Measurements from ENCODE around the gene GPR162. TPM values are rescaled to one million over a fixed set of nuclear protein-coding genes. Genes with fewer than 3 reads are reported as not detected.

Gene GPR162
- 10 to 100 TPM; 22.1 to 28.7 (median 24.7) TPM for polyA plus RNA-seq (ENCODE audit: insufficient read length in 3 of 3)

- no peak for DNase-seq (ENCODE audit: low read depth in 3 of 3, low spot score in 2 of 3)
Observed at GRCh38 chr12:6821591-6822425, at the start of gene GPR162. TSS of gene GPR162 (plus strand) at chr12:6821821. CDS start at chr12:6823899, 2,078 bp downstream.

- no peak for DNase-seq (ENCODE audit: low read depth in 3 of 3, low spot score in 2 of 3)
Observed at GRCh38 chr12:6772331-6772695, 49.3 kb upstream of the GPR162 start, which contains the start of gene LAG3. TSS of gene LAG3 (plus strand) at chr12:6772520. CDS start at chr12:6772853, 333 bp downstream.

GRCh38 chr12:6772726-6773589 lies 48.7 kb upstream of the GPR162 start:
- DNase-seq (ENCODE audit: low read depth in 3 of 3, low spot score in 2 of 3), result no peak

GRCh38 chr12:6773590-6774351 lies 47.9 kb upstream of the GPR162 start:
- no peak for DNase-seq (ENCODE audit: low read depth in 3 of 3, low spot score in 2 of 3)

- no peak for DNase-seq (ENCODE audit: low read depth in 3 of 3, low spot score in 2 of 3)
Observed at GRCh38 chr12:6774499-6775062, 47.0 kb upstream of the GPR162 start.

- no peak for DNase-seq (ENCODE audit: low read depth in 3 of 3, low spot score in 2 of 3)
Observed at GRCh38 chr12:6775185-6776174, 46.1 kb upstream of the GPR162 start.

GRCh38 chr12:6777386-6777785 lies 44.2 kb upstream of the GPR162 start:
- no peak for DNase-seq (ENCODE audit: low read depth in 3 of 3, low spot score in 2 of 3)

- DNase-seq (ENCODE audit: low read depth in 3 of 3, low spot score in 2 of 3), result no peak
Observed at GRCh38 chr12:6778217-6778573, 43.4 kb upstream of the GPR162 start.

- DNase-seq (ENCODE audit: low read depth in 3 of 3, low spot score in 2 of 3), result peak; percentile 89 to 92 (median 90)
Observed at GRCh38 chr12:6778574-6779550, 42.8 kb upstream of the GPR162 start.

- no peak for DNase-seq (ENCODE audit: low read depth in 3 of 3, low spot score in 2 of 3)
Observed at GRCh38 chr12:6779708-6780432, 41.8 kb upstream of the GPR162 start.

- DNase-seq (ENCODE audit: low read depth in 3 of 3, low spot score in 2 of 3), result no peak
Observed at GRCh38 chr12:6780573-6780972, 41.0 kb upstream of the GPR162 start.

GRCh38 chr12:6782119-6782518 lies 39.5 kb upstream of the GPR162 start:
- DNase-seq (ENCODE audit: low read depth in 3 of 3, low spot score in 2 of 3), result no peak

GRCh38 chr12:6782850-6783566 lies 38.6 kb upstream of the GPR162 start:
- DNase-seq (ENCODE audit: low read depth in 3 of 3, low spot score in 2 of 3), result no peak

- no peak for DNase-seq (ENCODE audit: low read depth in 3 of 3, low spot score in 2 of 3)
Observed at GRCh38 chr12:6783828-6784227, 37.8 kb upstream of the GPR162 start.

- no peak for DNase-seq (ENCODE audit: low read depth in 3 of 3, low spot score in 2 of 3)
Observed at GRCh38 chr12:6784296-6784695, 37.3 kb upstream of the GPR162 start.

- no peak for DNase-seq (ENCODE audit: low read depth in 3 of 3, low spot score in 2 of 3)
Observed at GRCh38 chr12:6784761-6785160, 36.9 kb upstream of the GPR162 start.

All from right renal cortex interstitium (tissue), 3 donors.